Prostate gland (tissue), 2 donors: ENCODE data around the gene DMWD. TPM values are rescaled to one million over a fixed set of nuclear protein-coding genes. Genes with fewer than 3 reads are reported as not detected.

Experiments
- DNase-seq: peaks from one replicate; pipeline ENCODE4 v3.0.0-alpha.2; 2019; ENCODE audit warnings: low spot score
- H3K27ac ChIP-seq, 2 donors: fragments of 200-600 bp; sonication (generic); 2 replicates each; pipeline ENCODE4 v1.5.1; 2017 to 2019
- H3K27me3 ChIP-seq: fragments of 200-600 bp; sonication (generic); replicated peaks from 2 replicates; pipeline ENCODE4 v1.5.1; 2019; ENCODE audit not compliant: insufficient read depth
- H3K36me3 ChIP-seq, 2 donors: fragments of 200-600 bp; sonication (generic); 1 replicate in 1 of 2; 2 replicates in 1 of 2; pipeline versions ENCODE4 v1.5.1 to v1.8.1; 2017 to 2019
- H3K4me1 ChIP-seq: fragments of 200-600 bp; sonication (generic); replicated peaks from 2 replicates; pipeline ENCODE4 v1.5.1; 2019
- H3K4me3 ChIP-seq, 2 donors: fragments of 200-600 bp; sonication (generic); 2 replicates each; pipeline ENCODE4 v1.5.1; 2017 to 2019
- H3K9me3 ChIP-seq: fragments of 200-600 bp; sonication (generic); 2 replicates; pipeline ENCODE4 v1.5.1; 2017
- POLR2A ChIP-seq: fragments of 450-650 bp; IDR thresholded peaks from one replicate; pipeline ENCODE4 v1.6.1; 2016; ENCODE audit warnings: antibody characterized with exemption, mild to moderate bottlenecking
- POLR2AphosphoS5 ChIP-seq: sonication (generic); formaldehyde crosslinking; IDR thresholded peaks from one replicate; pipeline ENCODE4 v1.6.1; 2017; ENCODE audit warnings: antibody characterized with exemption
- WGBS: methylation state at CpG from one replicate; pipeline ENCODE4 v1.1.5; 2018; 5-methylcytosine and 5-hydroxymethylcytosine counted together
- intact Hi-C: fragments of 100-400 bp; cut with DNase I; formaldehyde crosslinking; loops from one replicate; pipeline ENCODE4 v1.14.2; 2022
- total RNA-seq, 2 donors: library from RNA; depleted of rRNA; stranded (reverse); fragments of >200 nt; gene quantifications; one replicate each; pipeline ENCODE4 v1.1.0, GENCODE V29; 2016
- TF ChIP-seq, protein P1 (sequence below), 4 experiments: fragments of 200-600 bp in 2 of 4; fragments of 450-650 bp in 2 of 4; sonication (generic) in 2 of 4; IDR thresholded peaks; 1 replicate in 3 of 4; 2 replicates in 1 of 4; pipeline ENCODE4 v1.5.1; 2016 to 2019; ENCODE audit warnings: antibody characterized with exemption in 4 of 4, mild to moderate bottlenecking in 2 of 4, moderate library complexity in 2 of 4

Gene DMWD
- total RNA-seq, 2 donors from 2014 or later, result 35.5 to 96.7 TPM

GRCh38 chr19:45815481-45816216 lies 23.0 kb upstream of the DMWD start:
- TF ChIP-seq, protein P1, sequence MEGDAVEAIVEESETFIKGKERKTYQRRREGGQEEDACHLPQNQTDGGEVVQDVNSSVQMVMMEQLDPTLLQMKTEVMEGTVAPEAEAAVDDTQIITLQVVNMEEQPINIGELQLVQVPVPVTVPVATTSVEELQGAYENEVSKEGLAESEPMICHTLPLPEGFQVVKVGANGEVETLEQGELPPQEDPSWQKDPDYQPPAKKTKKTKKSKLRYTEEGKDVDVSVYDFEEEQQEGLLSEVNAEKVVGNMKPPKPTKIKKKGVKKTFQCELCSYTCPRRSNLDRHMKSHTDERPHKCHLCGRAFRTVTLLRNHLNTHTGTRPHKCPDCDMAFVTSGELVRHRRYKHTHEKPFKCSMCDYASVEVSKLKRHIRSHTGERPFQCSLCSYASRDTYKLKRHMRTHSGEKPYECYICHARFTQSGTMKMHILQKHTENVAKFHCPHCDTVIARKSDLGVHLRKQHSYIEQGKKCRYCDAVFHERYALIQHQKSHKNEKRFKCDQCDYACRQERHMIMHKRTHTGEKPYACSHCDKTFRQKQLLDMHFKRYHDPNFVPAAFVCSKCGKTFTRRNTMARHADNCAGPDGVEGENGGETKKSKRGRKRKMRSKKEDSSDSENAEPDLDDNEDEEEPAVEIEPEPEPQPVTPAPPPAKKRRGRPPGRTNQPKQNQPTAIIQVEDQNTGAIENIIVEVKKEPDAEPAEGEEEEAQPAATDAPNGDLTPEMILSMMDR (IDR thresholded peaks at IDR 0.05), result no peak
- TF ChIP-seq POLR2AphosphoS5, result no peak
- no peak for TF ChIP-seq POLR2A
- intact Hi-C loops, result loop anchor here (5.0 kb wide), 1 partner anchor 67 kb away; no protein-coding TSS in a partner anchor
- Histone ChIP-seq H3K4me1 (no peaks in the 10 kb centered on the region), H3K36me3 (no peaks in the 10 kb centered on the region), H3K27ac (no peak overlapping the region), H3K9me3 (no peaks in the 10 kb centered on the region), H3K4me3 (peak overlapping the region; percentile 6 to 18), H3K27me3 (no peaks in the 10 kb centered on the region)
- WGBS, result 36% methylated on average over 44 of the region's 44 CpGs
- no peak for DNase-seq

- no peaks in the 10 kb centered on the region for H3K4me1 ChIP-seq
- no peaks in the 10 kb centered on the region for H3K9me3 ChIP-seq
- peak within 1 kb of the TSS; percentile 6 to 18 for H3K4me3 ChIP-seq
- no peak for DNase-seq
- H3K27ac ChIP-seq, result no peak within 1 kb of the TSS
- H3K27me3 ChIP-seq, result no peaks in the 10 kb centered on the region
- TF ChIP-seq POLR2A, result no peak
- TF ChIP-seq, protein P1 (IDR thresholded peaks at IDR 0.05), result no peak
- no peak for TF ChIP-seq POLR2AphosphoS5
- intact Hi-C loops, result loop anchor here (5.0 kb wide), 1 partner anchor 67 kb away; no protein-coding TSS in a partner anchor
- 39% methylated on average over 40 of the region's 40 CpGs for WGBS
- H3K36me3 ChIP-seq, result no peaks in the 10 kb centered on the region
These were observed 22.3 kb upstream of the DMWD start, which contains the start of gene RSPH6A for GRCh38 chr19:45814851-45815480. TSS of gene RSPH6A (minus strand) at chr19:45815308. CDS start at chr19:45815176, 132 bp downstream.

- Histone ChIP-seq H3K9me3 (no peaks in the 10 kb centered on the region), H3K4me3 (no peak overlapping the region), H3K27me3 (no peaks in the 10 kb centered on the region), H3K36me3 (no peaks in the 10 kb centered on the region), H3K27ac (no peak overlapping the region), H3K4me1 (no peaks in the 10 kb centered on the region)
- 84% methylated on average over 12 of the region's 12 CpGs for WGBS
- no peak for DNase-seq
- no peak for TF ChIP-seq POLR2A
- TF ChIP-seq, protein P1 (IDR thresholded peaks at IDR 0.05), result no peak
- no peak for TF ChIP-seq POLR2AphosphoS5
- intact Hi-C loops, result no loop called here
These were observed 21.6 kb upstream of the DMWD start for GRCh38 chr19:45814166-45814780.

DNA sequence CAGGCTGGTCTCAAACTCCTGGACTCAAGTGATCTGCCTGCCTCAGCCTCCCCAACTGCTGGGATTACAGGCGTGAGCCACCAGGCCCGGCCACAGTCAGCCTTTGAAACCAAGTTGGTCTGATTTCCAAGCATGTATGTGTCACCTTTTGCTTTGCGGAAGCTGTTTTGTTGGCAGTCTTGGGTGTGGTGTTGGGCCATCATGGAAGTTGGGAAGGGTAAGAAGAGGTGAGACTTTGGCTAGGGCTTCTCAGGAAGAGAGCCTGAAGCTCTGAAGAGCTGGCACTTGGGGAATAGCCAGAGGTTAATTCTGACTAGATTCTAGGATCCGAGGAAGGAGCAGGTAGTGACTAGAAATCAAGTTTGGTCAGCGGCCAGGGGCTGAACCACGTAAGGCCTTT lies 19.7 kb upstream of the DMWD start:
- intact Hi-C loops, result no loop called here

More for the DNA sequence above, 19.7 kb upstream of the DMWD start:
- no peak overlapping the region for H3K27ac ChIP-seq
- H3K4me1 ChIP-seq, result no peaks in the 10 kb centered on the region
- WGBS, result 77% methylated on average over 6 of the region's 6 CpGs
- no peaks in the 10 kb centered on the region for H3K27me3 ChIP-seq
- DNase-seq, result no peak
- TF ChIP-seq, protein P1 (IDR thresholded peaks at IDR 0.05), result no peak
- TF ChIP-seq POLR2AphosphoS5 (no peak), POLR2A (no peak)
- no peaks in the 10 kb centered on the region for H3K9me3 ChIP-seq
- H3K4me3 ChIP-seq, result no peak overlapping the region
- no peaks in the 10 kb centered on the region for H3K36me3 ChIP-seq
